Activated naive CD4-positive, alpha-beta T cell treated with anti-CD3 and anti-CD28 coated beads, Interleukin-2, amount 50 U/mL, for 72 hours (primary cell): ENCODE measurements around the gene EID2. TPM values are rescaled to one million over a fixed set of nuclear protein-coding genes. Genes with fewer than 3 reads are reported as not detected.

Source experiments
- ATAC-seq, 2 donors: fragments of 150-1000 bp; cut with Tn5 transposase; 2 replicates each; pipeline ENCODE4 v1.10.0; 2021; ENCODE audit warnings: mild to moderate bottlenecking in 2 of 2, moderate library complexity in 2 of 2
- DNase-seq, 2 donors: peaks; one replicate each; pipeline ENCODE4 v3.0.0; 2021 to 2022; ENCODE audit warnings: low spot score in 2 of 2
- H3K27ac Mint-ChIP-seq, 2 donors: one replicate each; pipeline ENCODE4 v1.8.0; 2022; ENCODE audit warnings: mild to moderate bottlenecking in 2 of 2, mixed read lengths in 2 of 2
- H3K36me3 Mint-ChIP-seq, 2 donors: one replicate each; pipeline ENCODE4 v1.8.0; 2022; ENCODE audit warnings: mixed read lengths in 2 of 2
- H3K9me3 Mint-ChIP-seq, 2 donors: one replicate each; pipeline ENCODE4 v1.8.0; 2022; ENCODE audit warnings: mixed read lengths in 2 of 2
- total RNA-seq, 2 donors: library from RNA; stranded (reverse); gene quantifications; one replicate each; pipeline ENCODE4 v1.2.3, GENCODE V29; 2022

Gene EID2
- total RNA-seq, 2 donors from 2014 or later, result 11.4 to 12.7 TPM

DNA sequence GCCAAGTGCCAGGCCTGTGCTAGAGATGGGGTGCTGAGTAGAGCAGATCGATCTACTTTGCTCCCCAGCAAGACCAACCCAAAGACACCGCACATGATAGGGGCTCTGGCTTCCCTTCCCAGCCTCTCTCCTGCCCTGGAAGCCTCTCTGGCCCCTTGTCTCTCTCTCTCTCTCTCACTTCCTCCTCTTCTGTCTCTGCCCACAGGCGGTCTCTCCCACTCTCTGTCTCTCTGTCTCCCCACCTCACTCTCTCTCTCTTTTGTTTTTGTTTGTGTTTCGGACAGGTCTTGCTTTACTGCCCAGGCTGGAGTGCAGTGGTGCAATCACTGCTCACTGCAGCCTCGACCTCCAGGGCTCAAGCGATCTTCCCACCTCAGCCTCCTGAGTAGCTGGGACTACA lies 23.7 kb downstream of the EID2 start:
- no peak for ATAC-seq
- peaks cover 0 to 5% of the 10 kb centered on the region in 2 donors for H3K36me3 Mint-ChIP-seq
- no peaks in the 10 kb centered on the region for H3K9me3 Mint-ChIP-seq

DNA sequence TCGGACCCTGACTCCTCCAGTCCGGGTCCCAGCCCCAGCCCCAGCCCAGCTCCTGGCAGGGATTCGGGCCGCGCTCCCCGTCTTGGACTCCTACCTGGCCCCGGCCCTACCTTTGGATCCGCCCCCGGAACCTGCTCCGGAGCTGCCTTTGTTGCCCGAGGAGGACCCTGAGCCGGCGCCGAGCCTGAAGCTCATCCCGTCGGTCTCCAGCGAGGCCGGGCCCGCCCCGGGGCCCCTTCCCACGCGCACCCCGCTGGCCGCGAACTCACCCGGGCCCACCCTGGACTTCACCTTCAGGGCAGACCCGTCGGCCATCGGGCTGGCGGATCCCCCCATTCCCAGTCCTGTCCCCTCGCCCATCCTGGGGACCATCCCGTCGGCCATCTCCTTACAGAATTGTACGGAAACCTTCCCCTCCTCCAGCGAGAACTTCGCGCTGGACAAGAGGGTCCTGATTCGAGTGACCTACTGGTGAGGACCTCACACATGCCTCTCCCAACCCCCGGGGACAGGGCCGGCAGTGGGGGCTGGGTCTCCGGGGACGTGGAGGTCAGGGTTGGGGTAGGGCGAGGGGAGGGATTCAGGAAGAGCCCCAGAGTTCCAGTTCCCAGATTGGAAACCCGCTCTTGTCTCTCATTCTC lies 24.3 kb downstream of the EID2 start:
- peaks cover 0 to 5% of the 10 kb centered on the region in 2 donors for H3K36me3 Mint-ChIP-seq
- ATAC-seq (no peak), DNase-seq (no peak)
- H3K9me3 Mint-ChIP-seq, result no peaks in the 10 kb centered on the region
- no peak overlapping the region for H3K27ac Mint-ChIP-seq

More for the DNA sequence above, 23.7 kb downstream of the EID2 start:
- H3K27ac Mint-ChIP-seq, result no peak overlapping the region
- DNase-seq, result no peak

DNA sequence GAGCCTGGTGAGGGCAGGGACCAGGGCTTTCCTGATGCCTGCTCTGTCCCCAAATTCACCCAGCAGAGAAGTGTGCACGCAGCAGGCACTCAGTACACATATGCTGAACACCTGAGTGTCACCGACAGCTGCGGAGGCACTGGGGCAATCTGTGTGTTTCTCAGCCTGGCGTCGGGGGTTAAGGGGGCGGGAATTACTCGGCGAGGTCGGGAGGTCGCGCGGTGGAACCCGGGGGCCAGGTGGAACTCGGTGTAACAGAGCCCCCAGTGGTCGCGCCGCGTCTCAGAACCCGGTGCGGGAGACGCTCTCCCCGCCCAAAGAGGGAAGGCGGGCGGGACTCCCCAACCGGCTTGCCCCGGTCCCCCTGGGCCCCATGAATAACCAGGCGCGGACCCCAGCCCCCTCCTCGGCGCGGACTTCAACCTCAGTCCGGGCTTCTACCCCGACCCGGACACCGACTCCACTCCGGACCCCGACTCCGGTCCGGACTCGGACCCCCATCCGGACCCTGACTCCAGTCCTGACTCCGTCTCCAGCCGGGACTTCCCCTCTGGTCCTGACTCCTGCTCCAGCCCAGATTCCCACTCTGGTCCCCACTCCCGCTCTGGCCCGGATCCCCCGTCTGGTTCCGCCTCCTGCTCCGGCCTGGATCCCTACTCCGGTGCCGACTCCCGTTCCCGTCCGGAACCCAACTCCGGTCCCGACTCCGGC lies 25.0 kb downstream of the EID2 start, which contains the start of gene SELENOV:
SELENOV (plus strand) TSS at position 300 of the 711 bp plus-strand sequence; CDS start at position 374, 74 bp downstream.
- no peaks in the 10 kb centered on the region for H3K9me3 Mint-ChIP-seq
- no peak within 1 kb of the TSS for H3K27ac Mint-ChIP-seq
- peaks cover 0 to 5% of the 10 kb centered on the region in 2 donors for H3K36me3 Mint-ChIP-seq
- ATAC-seq (peak; percentile 26 to 52), DNase-seq (no peak)

DNA sequence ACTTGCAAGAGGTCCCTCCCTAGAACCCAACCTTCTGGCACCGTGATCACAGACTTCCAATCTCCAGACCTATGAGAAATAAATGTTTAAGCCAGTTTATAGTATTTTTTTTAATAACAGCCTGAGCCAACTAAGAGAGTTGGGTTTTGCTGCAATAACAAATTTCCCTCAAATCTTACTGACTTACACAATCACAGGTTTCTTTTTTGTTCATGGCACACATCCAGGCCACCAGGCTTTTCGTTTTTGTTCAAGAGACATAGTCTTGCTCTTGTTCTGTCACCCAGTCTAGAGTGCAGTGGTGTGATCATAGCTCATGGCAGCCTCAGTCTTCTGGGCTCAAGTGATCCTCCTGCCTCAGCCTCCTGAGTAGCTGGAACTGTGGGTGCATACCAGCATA lies 27.0 kb downstream of the EID2 start:
- no peak for ATAC-seq
- Mint-ChIP-seq H3K36me3 (peaks cover 3 to 7% of the 10 kb centered on the region in 2 donors), H3K27ac (no peak overlapping the region), H3K9me3 (no peaks in the 10 kb centered on the region)
- no peak for DNase-seq

DNA sequence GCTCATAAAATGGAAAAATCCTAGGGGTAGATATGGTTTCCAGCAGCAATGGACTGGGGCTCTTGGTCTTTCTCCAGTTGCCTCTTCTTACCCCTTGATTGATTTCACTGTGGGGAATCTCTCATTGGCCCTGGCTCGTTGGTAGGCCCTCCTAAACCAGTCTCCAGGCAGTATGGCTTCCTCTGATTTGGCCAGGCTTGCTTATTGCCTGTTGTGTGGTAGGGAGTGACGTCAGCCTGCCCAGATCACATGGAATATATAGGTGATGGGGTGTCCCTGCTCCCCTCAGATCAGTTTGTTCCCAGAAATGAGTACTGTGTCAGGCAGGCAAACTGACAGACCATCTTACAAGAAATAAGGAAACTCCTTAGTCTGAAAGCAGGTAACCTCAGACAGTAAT lies 30.7 kb downstream of the EID2 start:
- ATAC-seq (no peak), DNase-seq (no peak)
- H3K36me3 Mint-ChIP-seq, result peaks cover 13 to 15% of the 10 kb centered on the region in 2 donors
- H3K9me3 Mint-ChIP-seq, result no peaks in the 10 kb centered on the region
- no peak overlapping the region for H3K27ac Mint-ChIP-seq

DNA sequence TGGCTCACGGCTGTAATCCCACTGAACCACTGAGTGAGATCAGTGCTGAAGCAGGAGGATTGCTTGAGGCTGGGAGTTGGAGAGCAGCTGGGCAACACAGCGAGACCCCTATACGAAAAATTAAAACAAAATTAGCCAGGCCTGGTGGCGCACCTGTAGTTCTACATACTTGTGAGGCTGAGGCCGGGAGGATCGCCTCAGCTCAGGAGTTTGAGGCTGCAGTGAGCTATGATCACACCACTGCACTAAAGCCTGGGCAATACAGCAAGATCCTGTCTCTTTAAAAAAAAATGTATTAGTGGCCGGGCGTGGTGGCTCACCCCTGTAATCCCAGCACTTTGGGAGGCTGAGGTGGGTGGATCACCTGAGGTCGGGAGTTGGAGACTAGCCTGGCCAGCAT lies 31.3 kb downstream of the EID2 start:
- Mint-ChIP-seq H3K36me3 (peaks cover 13 to 15% of the 10 kb centered on the region in 2 donors), H3K27ac (no peak overlapping the region)
- ATAC-seq, result no peak

DNA sequence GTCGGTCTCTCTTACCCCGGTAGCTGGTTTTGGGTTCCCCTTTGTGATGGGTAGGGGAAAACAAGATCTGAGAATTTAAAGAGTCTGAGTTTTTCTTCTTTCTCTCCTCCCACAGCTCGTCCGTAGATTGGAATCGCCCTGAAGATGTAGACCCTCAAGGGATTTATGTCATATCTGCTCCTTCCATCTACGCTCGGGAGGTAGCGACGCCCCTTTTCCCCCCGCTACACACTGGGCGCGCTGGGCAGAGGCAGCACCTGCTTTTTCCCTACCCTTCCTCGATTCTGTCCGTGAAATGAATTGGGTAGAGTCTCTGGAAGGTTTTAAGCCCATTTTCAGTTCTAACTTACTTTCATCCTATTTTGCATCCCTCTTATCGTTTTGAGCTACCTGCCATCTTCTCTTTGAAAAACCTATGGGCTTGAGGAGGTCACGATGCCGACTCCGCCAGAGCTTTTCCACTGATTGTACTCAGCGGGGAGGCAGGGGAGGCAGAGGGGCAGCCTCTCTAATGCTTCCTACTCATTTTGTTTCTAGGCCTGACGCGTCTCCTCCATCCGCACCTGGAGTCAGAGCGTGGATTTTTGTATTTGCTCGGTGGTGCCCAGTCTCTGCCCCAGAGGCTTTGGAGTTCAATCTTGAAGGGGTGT lies 32.1 kb downstream of the EID2 start:
- ATAC-seq (no peak), DNase-seq (no peak)
- H3K36me3 Mint-ChIP-seq, result peaks cover 13 to 15% of the 10 kb centered on the region in 2 donors
- H3K9me3 Mint-ChIP-seq, result no peaks in the 10 kb centered on the region
- no peak overlapping the region for H3K27ac Mint-ChIP-seq

More for the DNA sequence above, 31.3 kb downstream of the EID2 start:
- no peaks in the 10 kb centered on the region for H3K9me3 Mint-ChIP-seq
- no peak for DNase-seq

DNA sequence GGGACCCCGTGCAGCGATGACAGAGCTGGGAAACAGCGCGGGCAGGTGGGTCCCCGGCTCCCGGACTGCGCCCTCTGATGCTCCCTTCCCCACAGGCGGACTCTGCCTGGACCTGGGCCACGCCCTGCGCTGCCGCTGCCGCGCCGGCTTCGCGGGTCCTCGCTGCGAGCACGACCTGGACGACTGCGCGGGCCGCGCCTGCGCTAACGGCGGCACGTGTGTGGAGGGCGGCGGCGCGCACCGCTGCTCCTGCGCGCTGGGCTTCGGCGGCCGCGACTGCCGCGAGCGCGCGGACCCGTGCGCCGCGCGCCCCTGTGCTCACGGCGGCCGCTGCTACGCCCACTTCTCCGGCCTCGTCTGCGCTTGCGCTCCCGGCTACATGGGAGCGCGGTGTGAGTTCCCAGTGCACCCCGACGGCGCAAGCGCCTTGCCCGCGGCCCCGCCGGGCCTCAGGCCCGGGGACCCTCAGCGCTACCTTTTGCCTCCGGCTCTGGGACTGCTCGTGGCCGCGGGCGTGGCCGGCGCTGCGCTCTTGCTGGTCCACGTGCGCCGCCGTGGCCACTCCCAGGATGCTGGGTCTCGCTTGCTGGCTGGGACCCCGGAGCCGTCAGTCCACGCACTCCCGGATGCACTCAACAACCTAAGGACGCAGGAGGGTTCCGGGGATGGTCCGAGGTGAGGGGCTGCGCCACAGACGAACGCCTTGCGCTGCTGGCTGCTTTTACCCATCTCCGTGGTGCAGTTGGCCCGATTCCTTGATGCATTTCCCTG lies 32.8 kb downstream of the EID2 start:
- H3K27ac Mint-ChIP-seq, result no peak overlapping the region
- peak; percentile 71 to 79 for ATAC-seq
- H3K9me3 Mint-ChIP-seq, result no peaks in the 10 kb centered on the region
- H3K36me3 Mint-ChIP-seq, result peaks cover 13 to 15% of the 10 kb centered on the region in 2 donors
- peak in 1 of 2 donors; percentile 67 for DNase-seq

DNA sequence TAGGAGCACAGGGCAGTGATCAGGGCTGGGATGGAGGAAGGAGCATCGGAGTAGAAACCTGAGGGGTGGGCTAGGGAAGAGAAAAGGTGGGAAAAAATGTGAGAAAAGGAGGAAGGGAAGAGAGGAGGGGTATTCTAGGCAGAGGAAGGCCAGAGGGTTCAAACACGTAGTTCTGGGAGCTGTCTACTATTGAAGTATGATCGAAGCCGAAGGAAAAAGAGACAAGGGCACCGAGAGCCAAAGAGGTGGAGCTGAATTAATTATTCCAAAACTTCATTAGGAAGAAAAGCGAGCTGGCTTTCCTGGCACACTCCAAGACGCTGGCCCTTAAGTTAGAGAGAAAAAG lies 33.4 kb downstream of the EID2 start:
- ATAC-seq (no peak), DNase-seq (no peak)
- Mint-ChIP-seq H3K9me3 (no peaks in the 10 kb centered on the region), H3K27ac (no peak overlapping the region), H3K36me3 (peaks cover 13 to 15% of the 10 kb centered on the region in 2 donors)

DNA sequence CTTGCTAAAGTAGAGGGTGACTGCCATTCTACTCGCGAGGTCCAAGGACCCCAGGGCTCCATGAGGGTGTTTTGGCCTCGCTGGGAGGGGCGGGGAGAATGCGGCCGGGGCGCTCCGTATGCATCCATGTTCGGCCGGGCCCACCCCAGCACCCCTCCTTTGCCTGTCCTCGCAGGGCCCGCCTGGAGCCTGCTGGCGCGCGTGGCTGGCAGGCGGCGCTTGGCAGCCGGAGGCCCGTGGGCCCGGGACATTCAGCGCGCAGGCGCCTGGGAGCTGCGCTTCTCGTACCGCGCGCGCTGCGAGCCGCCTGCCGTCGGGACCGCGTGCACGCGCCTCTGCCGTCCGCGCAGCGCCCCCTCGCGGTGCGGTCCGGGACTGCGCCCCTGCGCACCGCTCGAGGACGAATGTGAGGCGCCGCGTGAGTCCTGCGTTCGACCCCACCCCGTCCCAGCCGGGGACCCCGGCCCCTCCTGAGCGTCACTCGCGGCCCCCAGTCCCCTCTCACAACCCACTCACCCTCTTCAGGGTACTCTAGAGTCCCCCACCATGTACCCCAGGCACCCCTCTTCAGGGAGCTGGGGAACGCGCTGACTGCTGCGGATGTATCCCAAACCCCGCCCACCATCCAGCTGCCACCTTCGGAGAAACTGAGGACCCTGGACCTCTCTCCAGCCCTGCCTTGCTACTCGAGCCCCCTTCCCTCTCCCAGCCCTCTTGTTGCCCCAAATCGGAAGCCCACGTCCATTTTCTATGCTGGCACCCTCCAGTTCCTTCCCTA lies 37.1 kb downstream of the EID2 start:
- Mint-ChIP-seq H3K27ac (no peak overlapping the region), H3K9me3 (no peaks in the 10 kb centered on the region), H3K36me3 (peaks cover 16 to 23% of the 10 kb centered on the region in 2 donors)
- ATAC-seq (peak; percentile 57 to 70), DNase-seq (peak; percentile 70 to 93)

DNA sequence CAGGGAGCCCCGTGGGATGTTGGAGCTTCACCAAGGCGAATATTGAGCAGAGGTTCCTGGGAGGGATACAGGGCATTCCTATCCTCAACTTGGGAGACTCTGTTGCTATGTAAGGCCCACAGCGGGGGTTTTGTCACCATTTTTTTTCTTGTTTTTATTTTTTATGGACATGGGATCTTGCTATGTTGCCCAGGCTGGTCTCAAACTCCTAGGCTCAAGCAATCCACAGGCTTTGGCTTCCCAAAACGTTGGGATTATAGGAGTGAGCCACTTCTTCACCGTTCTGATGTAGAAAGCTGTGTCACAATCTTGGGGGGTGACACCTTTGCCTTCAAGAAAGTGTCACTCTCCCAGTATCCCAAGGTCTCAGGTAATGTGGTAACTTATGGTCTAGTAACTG lies 38.6 kb downstream of the EID2 start:
- no peak overlapping the region for H3K27ac Mint-ChIP-seq
- ATAC-seq (no peak), DNase-seq (no peak)

DNA sequence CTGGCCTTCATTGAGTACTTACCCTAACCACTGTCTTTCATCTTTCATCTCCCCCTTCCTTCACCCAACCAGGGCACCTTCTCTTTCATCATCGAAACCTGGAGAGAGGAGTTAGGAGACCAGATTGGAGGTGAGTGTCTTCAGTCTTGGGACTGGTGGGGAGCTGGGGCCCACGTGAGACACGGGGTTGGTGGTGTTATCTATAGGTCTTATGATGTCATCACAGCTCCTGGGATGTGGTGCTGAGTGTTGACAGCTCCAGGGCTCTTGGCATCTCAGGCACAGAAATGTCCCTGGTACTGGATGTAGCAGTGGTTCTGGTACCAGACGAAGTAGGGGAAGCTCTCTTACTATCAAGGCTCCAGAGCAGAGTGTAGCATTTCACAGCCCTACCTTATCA lies 39.4 kb downstream of the EID2 start:
- no peak overlapping the region for H3K27ac Mint-ChIP-seq
- DNase-seq, result no peak
- no peak for ATAC-seq
- H3K36me3 Mint-ChIP-seq, result peaks cover 7 to 15% of the 10 kb centered on the region in 2 donors
- H3K9me3 Mint-ChIP-seq, result no peaks in the 10 kb centered on the region

More for the DNA sequence above, 38.6 kb downstream of the EID2 start:
- H3K9me3 Mint-ChIP-seq, result no peaks in the 10 kb centered on the region
- peaks cover 10 to 18% of the 10 kb centered on the region in 2 donors for H3K36me3 Mint-ChIP-seq

DNA sequence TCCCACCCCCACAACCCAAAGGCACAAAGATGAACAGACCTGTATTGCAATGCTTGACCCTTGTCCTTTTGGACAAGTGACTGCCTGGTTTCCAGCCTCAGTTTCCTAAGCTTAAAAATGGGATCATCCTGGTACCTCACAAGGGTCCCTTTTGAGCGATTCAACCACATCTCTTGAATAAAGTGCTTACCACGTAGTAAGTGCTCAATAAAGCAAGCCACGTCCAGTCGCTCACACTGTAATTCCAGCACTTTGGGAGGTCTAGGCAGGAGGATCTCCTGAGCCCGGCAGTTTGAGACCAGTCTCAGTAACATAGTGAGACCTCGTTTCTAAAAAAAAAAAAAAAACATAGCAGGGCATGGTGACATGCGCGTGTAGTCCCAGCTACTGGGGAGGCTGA lies 40.0 kb downstream of the EID2 start:
- H3K27ac Mint-ChIP-seq, result no peak overlapping the region
- DNase-seq, result no peak
- H3K36me3 Mint-ChIP-seq, result peaks cover 7 to 13% of the 10 kb centered on the region in 2 donors
- no peaks in the 10 kb centered on the region for H3K9me3 Mint-ChIP-seq
- no peak for ATAC-seq

DNA sequence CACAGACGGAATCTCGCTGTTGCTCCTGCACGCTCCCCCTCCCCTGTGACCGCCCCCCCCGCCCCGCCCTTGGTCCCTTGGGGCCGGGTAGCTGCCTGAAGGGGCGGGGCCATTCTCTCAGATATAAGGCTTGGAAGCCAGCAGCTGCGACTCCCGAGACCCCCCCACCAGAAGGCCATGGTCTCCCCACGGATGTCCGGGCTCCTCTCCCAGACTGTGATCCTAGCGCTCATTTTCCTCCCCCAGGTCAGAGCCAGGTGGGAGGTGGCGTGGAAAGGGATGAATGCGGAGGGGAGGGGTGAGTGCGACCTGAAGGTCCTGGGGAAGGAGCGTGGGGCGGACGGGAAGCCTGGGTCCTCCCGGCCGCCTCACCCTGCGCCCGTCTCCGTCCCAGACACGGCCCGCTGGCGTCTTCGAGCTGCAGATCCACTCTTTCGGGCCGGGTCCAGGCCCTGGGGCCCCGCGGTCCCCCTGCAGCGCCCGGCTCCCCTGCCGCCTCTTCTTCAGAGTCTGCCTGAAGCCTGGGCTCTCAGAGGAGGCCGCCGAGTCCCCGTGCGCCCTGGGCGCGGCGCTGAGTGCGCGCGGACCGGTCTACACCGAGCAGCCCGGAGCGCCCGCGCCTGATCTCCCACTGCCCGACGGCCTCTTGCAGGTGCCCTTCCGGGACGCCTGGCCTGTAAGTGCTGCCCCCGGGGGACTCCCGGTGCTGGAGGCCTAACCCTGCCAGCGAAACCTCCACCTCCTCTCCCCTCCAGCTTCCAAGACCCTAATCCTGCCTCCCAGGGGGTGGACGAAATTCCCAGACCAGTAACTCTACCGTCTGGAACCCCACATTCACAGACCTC lies 40.9 kb downstream of the EID2 start, which contains the start of gene DLL3:
DLL3 (plus strand) TSS at position 150 of the 845 bp plus-strand sequence; CDS start at position 178, 28 bp downstream.
- DNase-seq, result no peak
- H3K36me3 Mint-ChIP-seq, result peaks cover 7 to 13% of the 10 kb centered on the region in 2 donors
- H3K27ac Mint-ChIP-seq, result no peak within 1 kb of the TSS
- ATAC-seq, result peak in 1 of 2 donors; percentile 32
- H3K9me3 Mint-ChIP-seq, result no peaks in the 10 kb centered on the region
